ENCODE results near the gene EFCAB12. TPM values are rescaled to one million over a fixed set of nuclear protein-coding genes. Genes with fewer than 3 reads are reported as not detected.

Gene EFCAB12
- total RNA-seq, 1 donor from 2014 or later, result not detected

DNA sequence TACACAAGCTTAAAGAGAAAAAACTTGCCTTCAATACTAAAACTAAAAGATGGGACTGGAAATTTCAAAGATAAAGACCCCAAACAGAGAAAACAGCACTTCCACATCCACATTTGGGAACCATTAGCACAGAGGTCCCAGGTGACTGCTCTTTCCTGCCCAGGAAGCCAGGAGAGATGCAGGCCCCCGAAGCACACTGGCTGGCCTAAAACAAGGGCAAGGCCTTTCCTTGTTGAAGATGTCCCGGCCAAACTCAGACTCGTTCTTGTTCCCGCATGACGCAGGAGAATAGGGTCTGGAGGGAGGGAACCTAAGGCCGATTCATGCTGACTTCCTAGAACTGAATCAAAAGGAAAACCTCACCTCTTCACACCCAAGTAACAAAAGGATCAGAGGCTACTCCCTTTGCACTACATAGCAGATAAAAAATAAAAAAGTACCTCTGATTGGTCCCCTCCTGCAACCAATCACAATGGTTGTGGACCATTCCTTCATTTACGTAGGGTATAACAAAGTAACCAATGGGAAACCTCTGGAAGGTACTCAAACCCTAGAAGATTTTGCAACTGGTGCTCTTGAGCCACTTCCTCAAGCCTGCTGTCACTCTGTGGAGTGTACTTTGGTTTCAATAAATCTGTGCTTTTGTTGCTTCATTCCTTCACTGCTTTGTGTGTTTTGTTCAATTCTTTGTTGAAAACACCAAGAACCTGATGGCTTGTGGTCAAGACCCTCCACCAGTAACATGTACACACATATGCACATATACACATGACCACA lies 48.7 kb downstream of the EFCAB12 start:
- H3K4me3 ChIP-seq, result no peak overlapping the region
- H3K4me1 ChIP-seq, result no peaks in the 10 kb centered on the region
- intact Hi-C loops (cut with DNase I), result no loop called here
- H3K27ac ChIP-seq, result no peak overlapping the region
- no peaks in the 10 kb centered on the region for H3K9me3 ChIP-seq
- no peak for DNase-seq (ENCODE audit: extremely low spot score in 2 of 2)
- H3K27me3 ChIP-seq, result no peaks in the 10 kb centered on the region
- TF ChIP-seq, protein P1, sequence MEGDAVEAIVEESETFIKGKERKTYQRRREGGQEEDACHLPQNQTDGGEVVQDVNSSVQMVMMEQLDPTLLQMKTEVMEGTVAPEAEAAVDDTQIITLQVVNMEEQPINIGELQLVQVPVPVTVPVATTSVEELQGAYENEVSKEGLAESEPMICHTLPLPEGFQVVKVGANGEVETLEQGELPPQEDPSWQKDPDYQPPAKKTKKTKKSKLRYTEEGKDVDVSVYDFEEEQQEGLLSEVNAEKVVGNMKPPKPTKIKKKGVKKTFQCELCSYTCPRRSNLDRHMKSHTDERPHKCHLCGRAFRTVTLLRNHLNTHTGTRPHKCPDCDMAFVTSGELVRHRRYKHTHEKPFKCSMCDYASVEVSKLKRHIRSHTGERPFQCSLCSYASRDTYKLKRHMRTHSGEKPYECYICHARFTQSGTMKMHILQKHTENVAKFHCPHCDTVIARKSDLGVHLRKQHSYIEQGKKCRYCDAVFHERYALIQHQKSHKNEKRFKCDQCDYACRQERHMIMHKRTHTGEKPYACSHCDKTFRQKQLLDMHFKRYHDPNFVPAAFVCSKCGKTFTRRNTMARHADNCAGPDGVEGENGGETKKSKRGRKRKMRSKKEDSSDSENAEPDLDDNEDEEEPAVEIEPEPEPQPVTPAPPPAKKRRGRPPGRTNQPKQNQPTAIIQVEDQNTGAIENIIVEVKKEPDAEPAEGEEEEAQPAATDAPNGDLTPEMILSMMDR (IDR thresholded peaks at IDR 0.05), result no peak
- TF ChIP-seq POLR2AphosphoS5 (IDR thresholded peaks at IDR 0.05; ENCODE audit: insufficient read depth in 1 of 2, low read depth in 1 of 2) (no peak), POLR2A (IDR thresholded peaks at IDR 0.05) (no peak)
- no peaks in the 10 kb centered on the region for H3K36me3 ChIP-seq

DNA sequence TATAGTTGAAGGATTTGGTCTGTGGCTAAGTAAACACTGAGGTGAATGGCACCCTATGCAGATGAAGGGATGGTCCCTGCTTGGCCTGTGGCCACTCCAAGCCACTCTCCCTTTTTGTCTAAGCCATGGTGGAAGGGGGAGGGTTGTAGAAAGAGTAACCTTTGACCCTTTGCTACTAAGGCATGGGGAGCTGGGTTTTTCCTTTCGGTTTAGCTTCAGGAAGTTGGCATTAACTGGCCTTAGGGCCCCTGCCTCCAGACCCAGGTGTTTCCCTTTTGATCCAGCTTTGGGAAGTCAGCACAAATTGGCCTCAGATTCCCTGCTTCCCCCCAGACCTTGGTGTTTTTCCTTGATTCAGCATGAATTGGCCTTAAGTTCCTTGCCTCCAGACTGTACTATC lies 49.5 kb downstream of the EFCAB12 start:
- H3K4me3 ChIP-seq, result no peak overlapping the region
- intact Hi-C loops (cut with DNase I), result no loop called here
- no peak for TF ChIP-seq POLR2AphosphoS5 (IDR thresholded peaks at IDR 0.05; ENCODE audit: insufficient read depth in 1 of 2, low read depth in 1 of 2)
- TF ChIP-seq, protein P1 (IDR thresholded peaks at IDR 0.05), result no peak
- H3K9me3 ChIP-seq, result no peaks in the 10 kb centered on the region
- no peaks in the 10 kb centered on the region for H3K36me3 ChIP-seq
- no peaks in the 10 kb centered on the region for H3K27me3 ChIP-seq
- H3K27ac ChIP-seq, result no peak overlapping the region
- no peak for DNase-seq (ENCODE audit: extremely low spot score in 2 of 2)
- no peaks in the 10 kb centered on the region for H3K4me1 ChIP-seq

DNA sequence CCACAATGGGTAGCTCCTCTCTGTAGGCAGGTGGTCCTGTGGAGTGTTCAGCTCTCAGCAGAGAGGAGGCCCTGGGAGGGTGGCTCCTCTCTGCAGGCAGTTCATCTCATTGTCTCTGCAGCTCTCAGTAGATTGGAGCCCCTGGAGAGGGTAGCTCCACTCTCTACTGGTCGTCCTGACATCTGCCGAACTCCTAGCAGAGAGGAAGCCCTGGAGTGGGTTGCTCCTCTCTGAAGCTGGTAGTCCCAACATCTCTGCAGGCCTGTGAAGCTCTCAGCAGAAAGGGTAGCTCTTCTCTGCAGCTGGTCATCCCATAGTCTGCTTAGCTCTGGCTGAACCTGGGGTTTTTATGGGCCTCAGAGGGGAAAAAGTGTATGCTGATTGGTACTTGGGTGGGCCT lies 50.8 kb downstream of the EFCAB12 start:
- intact Hi-C loops (cut with DNase I), result no loop called here
- H3K9me3 ChIP-seq, result no peaks in the 10 kb centered on the region

DNA sequence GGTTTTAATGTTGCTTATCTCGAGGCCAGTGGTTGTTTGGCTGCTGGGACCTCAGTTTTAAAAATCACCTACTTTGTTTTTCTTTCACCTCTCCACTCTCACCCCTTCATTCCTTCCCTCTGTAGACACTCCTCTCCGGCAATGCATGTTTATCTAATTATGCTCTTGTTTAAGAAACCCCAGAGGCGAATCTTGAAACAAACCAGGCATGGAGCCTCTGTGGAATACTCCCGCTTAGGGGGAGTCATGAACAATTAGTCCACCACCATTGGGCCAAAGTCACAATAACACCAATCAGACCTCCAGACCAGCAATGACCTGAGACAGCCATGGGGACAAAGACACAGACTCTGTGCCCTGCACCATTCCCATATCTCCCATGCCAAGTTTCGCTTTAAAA lies 53.3 kb downstream of the EFCAB12 start:
- TF ChIP-seq POLR2AphosphoS5 (IDR thresholded peaks at IDR 0.05; ENCODE audit: insufficient read depth in 1 of 2, low read depth in 1 of 2), result no peak
- no peak for TF ChIP-seq POLR2A (IDR thresholded peaks at IDR 0.05)
- TF ChIP-seq, protein P1 (IDR thresholded peaks at IDR 0.05), result no peak
- intact Hi-C loops (cut with DNase I), result no loop called here
- Histone ChIP-seq H3K27me3 (no peaks in the 10 kb centered on the region), H3K9me3 (no peaks in the 10 kb centered on the region), H3K36me3 (no peaks in the 10 kb centered on the region), H3K4me3 (no peak overlapping the region), H3K27ac (no peak overlapping the region), H3K4me1 (no peaks in the 10 kb centered on the region)
- no peak for DNase-seq (ENCODE audit: extremely low spot score in 2 of 2)

More for the DNA sequence above, 50.8 kb downstream of the EFCAB12 start:
- no peak for TF ChIP-seq POLR2A (IDR thresholded peaks at IDR 0.05)
- TF ChIP-seq POLR2AphosphoS5 (IDR thresholded peaks at IDR 0.05; ENCODE audit: insufficient read depth in 1 of 2, low read depth in 1 of 2), result no peak
- Histone ChIP-seq H3K4me1 (no peaks in the 10 kb centered on the region), H3K27ac (no peak overlapping the region), H3K4me3 (no peak overlapping the region), H3K36me3 (no peaks in the 10 kb centered on the region), H3K27me3 (no peaks in the 10 kb centered on the region)
- no peak for DNase-seq (ENCODE audit: extremely low spot score in 2 of 2)

DNA sequence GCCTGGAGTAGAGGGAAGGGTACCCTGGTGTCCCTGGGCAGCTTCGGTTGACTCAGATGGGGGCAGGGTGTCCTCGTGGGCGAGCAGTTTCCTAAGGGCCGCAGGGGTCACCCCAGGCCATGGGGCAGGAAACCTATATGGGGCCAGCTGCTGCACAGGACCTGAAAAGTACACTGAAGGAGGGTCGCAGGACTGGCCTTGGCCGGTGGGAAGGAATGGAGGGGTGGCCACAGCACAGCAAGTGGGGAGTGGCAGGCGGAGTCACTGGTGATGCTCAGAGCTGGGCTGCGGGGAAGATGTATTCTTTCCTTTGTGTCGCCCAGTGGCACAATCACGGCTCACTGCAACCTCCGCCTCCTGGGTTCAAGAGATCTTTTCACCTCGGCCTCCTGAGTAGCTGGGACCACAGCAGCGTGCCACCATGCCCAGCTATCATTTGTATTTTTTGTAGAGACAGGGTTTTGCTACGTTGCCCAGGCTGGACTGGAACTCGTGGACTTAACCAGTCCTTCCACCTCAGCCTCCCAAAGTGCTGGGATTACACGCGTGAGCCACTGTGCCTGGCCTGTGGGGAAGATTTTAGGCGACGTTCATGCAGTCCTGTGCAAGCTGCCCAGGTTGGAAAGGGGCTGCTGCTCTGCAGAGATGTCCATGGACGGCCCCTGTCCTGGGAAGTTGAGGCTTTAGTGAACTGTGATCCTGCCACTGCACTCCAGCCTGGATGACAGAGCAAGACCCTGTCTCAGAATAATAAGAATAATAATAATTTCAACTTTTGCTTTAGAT lies 57.2 kb downstream of the EFCAB12 start:
- intact Hi-C loops (cut with DNase I), result no loop called here
- TF ChIP-seq POLR2AphosphoS5 (IDR thresholded peaks at IDR 0.05; ENCODE audit: insufficient read depth in 1 of 2, low read depth in 1 of 2) (no peak), POLR2A (IDR thresholded peaks at IDR 0.05) (no peak)
- TF ChIP-seq, protein P1 (IDR thresholded peaks at IDR 0.05), result no peak
- H3K4me1 ChIP-seq, result no peaks in the 10 kb centered on the region
- no peak overlapping the region for H3K27ac ChIP-seq
- no peaks in the 10 kb centered on the region for H3K27me3 ChIP-seq
- no peaks in the 10 kb centered on the region for H3K9me3 ChIP-seq
- H3K36me3 ChIP-seq, result no peaks in the 10 kb centered on the region
- H3K4me3 ChIP-seq, result no peak overlapping the region
- DNase-seq (ENCODE audit: extremely low spot score in 2 of 2), result no peak
